Measurements from ENCODE around the gene TTLL12. TPM values are rescaled to one million over a fixed set of nuclear protein-coding genes. Genes with fewer than 3 reads are reported as not detected.

Gene TTLL12
- total and polyA plus RNA-seq, 2 of the 8 experiments (the other 6 are each of a cell fraction or from before 2014, with no cell fraction given), result 101 to 124 TPM

DNA sequence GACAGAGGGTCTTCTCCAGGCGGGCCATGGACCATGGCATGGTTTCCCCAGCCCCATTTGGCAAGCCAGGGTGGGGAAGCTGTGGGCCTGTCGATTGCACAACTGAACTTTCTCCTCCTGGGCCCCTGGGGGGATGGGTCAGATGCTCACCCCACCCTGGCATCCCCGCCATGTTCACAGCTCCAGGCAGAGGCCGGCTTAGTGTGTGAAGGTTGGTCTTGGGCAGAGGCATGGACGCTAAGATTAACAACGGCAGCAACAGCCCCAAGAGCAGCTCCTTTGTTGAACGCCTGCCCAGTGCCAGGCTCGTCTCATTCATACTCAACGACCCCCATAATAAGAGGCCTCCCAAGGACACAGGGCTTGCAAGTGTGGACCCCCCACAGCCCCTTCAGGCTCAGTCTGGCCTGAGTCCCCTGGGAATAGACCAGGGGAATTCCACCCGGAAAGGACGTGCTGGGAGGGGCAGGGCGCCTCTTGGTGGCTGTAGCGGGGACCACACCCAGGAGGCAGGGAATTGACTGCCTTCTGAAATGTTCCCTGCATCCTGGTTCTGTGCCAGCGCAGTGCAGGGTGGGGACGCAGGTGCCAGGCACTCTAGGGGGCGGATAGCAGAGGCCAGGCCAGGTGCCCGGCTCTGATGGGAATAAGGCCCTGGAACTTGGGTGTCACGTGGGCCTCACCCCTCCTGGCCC lies 27.3 kb downstream of the TTLL12 start:
- Histone ChIP-seq H2BK15ac (ENCODE audit: low read length) (no peak overlapping the region), H2BK20ac (ENCODE audit: low read length) (no peak overlapping the region), H2BK5ac (ENCODE audit: low read depth, low read length) (no peak overlapping the region), H3K36me3 (ENCODE audit: control insufficient read depth in 2 of 4, insufficient read depth in 4 of 4, low read length in 3 of 4) (no peaks in the 10 kb centered on the region), H3K4me2 (ENCODE audit: insufficient read depth in 1 of 2, low read depth in 2 of 2, low read length in 2 of 2) (no peak overlapping the region), H3K27ac (ENCODE audit: low read depth, low read length) (no peak overlapping the region), H3K4me1 (replicated peaks in 1 of 4; ENCODE audit: control insufficient read depth in 3 of 4, insufficient read depth in 4 of 4, low read length in 3 of 4) (peaks cover 0 to 8% (median 5%) of the 10 kb centered on the region in 4 experiments; a peak in 4 of 7 replicates), H2AFZ (ENCODE audit: low read length) (no peak overlapping the region), H3K9ac (replicated peaks in 1 of 4; ENCODE audit: extremely low read depth in 1 of 4, low read depth in 3 of 4, low read length in 3 of 4) (no peak overlapping the region; a peak in 1 of 7 replicates), H3K9me3 (ENCODE audit: insufficient read depth in 2 of 2, low read depth in 1 of 2, low read length in 1 of 2) (no peaks in the 10 kb centered on the region), H4K20me1 (replicated peaks in 1 of 2; ENCODE audit: control insufficient read depth in 1 of 2, insufficient read depth in 2 of 2, low read length in 2 of 2) (peaks cover 0 to 4% of the 10 kb centered on the region in 2 experiments), H3K4me3 (ENCODE audit: extremely low read depth in 1 of 4, insufficient read depth in 2 of 4, low read depth in 3 of 4, low read length in 4 of 4) (no peak overlapping the region), H2AK5ac (ENCODE audit: low read depth, low read length) (no peak overlapping the region), H2BK12ac (ENCODE audit: low read depth, low read length) (no peak overlapping the region), H2BK120ac (replicated peaks; ENCODE audit: low read depth, low read length) (no peak overlapping the region), H4K8ac (ENCODE audit: extremely low read depth, insufficient read depth, low read length) (no peak overlapping the region), H3K23ac (ENCODE audit: insufficient read length) (no peak overlapping the region), H3K79me2 (ENCODE audit: control insufficient read depth in 1 of 2, insufficient read depth in 2 of 2, low read length in 2 of 2) (no peaks in the 10 kb centered on the region), H3K18ac (ENCODE audit: extremely low read depth, low read length) (0 out of 2 replicates have a peak overlapping the region, but pooled peaks have one; percentile 32), H3K23me2 (ENCODE audit: low read depth, low read length) (no peaks in the 10 kb centered on the region), H4K5ac (ENCODE audit: insufficient read length, low read depth, low read length) (no peak overlapping the region), H3K79me1 (ENCODE audit: low read depth, low read length) (no peaks in the 10 kb centered on the region), H3K4ac (replicated peaks; ENCODE audit: insufficient read length, low read depth, low read length) (no peak overlapping the region), H3K27me3 (replicated peaks in 1 of 4; ENCODE audit: control insufficient read depth in 3 of 4, extremely low read depth in 1 of 4, insufficient read depth in 3 of 4, low read length in 3 of 4) (no peaks in the 10 kb centered on the region; a peak in 1 of 7 replicates), H3K14ac (ENCODE audit: insufficient read length) (no peak overlapping the region), H4K91ac (replicated peaks; ENCODE audit: insufficient read length, low read length) (no peak overlapping the region), H3K56ac (replicated peaks; ENCODE audit: insufficient read length, low read depth, low read length) (no peak overlapping the region)
- CTCF ChIA-PET (ENCODE audit: partially characterized antibody), result interaction anchor here (0.6 to 1.3 kb wide), 13 partner anchors 10 to 360 kb away, joined by 3 to 4 read pairs (median 3); partner anchors contain the start of gene MCAT
- DNase-seq (ENCODE audit: low read depth in 1 of 2, low spot score in 2 of 2) (peak in 1 of 2 experiments; percentile 77), FAIRE-seq (no peak)
- WGBS, 2 experiments (ENCODE audit: extremely low coverage in 1 of 2, insufficient coverage in 1 of 2, insufficient read length in 1 of 2, insufficient replicate concordance in 2 of 2, low coverage in 1 of 2, low lambda C conversion rate in 2 of 2, missing lambda C conversion rate in 1 of 2), result 73% methylated on average over 17 of the region's 18 CpGs; no CpG with 5 or more reads in 1 of the 2 experiments
- TF ChIP-seq RAD21 (IDR thresholded peaks at IDR 0.05 in 1 of 2, conservative IDR thresholded peaks at IDR 0.05 in 1 of 2; ENCODE audit: low read depth in 2 of 2, low read length in 2 of 2) (peak; percentile 74 to 81), JUN (IDR thresholded peaks at IDR 0.05; ENCODE audit: low read depth, low read length) (no peak), CREB1 (IDR thresholded peaks at IDR 0.05) (peak; percentile 9; the same call in 1 of the 2 replicates), TEAD4 (IDR thresholded peaks at IDR 0.05; ENCODE audit: low read depth, low read length) (0 out of 2 replicates have a peak, but pooled peaks have one; percentile 45), EP300 (IDR thresholded peaks at IDR 0.05; ENCODE audit: borderline replicate concordance in 1 of 2, low read depth in 2 of 2, low read length in 2 of 2) (no peak), POLR2A (IDR thresholded peaks at IDR 0.05; ENCODE audit: control extremely low read depth in 1 of 2, low read depth in 2 of 2, low read length in 2 of 2) (no peak)
- TF ChIP-seq, protein P1, sequence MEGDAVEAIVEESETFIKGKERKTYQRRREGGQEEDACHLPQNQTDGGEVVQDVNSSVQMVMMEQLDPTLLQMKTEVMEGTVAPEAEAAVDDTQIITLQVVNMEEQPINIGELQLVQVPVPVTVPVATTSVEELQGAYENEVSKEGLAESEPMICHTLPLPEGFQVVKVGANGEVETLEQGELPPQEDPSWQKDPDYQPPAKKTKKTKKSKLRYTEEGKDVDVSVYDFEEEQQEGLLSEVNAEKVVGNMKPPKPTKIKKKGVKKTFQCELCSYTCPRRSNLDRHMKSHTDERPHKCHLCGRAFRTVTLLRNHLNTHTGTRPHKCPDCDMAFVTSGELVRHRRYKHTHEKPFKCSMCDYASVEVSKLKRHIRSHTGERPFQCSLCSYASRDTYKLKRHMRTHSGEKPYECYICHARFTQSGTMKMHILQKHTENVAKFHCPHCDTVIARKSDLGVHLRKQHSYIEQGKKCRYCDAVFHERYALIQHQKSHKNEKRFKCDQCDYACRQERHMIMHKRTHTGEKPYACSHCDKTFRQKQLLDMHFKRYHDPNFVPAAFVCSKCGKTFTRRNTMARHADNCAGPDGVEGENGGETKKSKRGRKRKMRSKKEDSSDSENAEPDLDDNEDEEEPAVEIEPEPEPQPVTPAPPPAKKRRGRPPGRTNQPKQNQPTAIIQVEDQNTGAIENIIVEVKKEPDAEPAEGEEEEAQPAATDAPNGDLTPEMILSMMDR (IDR thresholded peaks at IDR 0.05; ENCODE audit: control extremely low read depth in 1 of 3, insufficient read depth in 1 of 3, low read depth in 1 of 3, low read length in 3 of 3), result peak; percentile 74 to 91 (median 84)
- POLR2A ChIA-PET (ENCODE audit: partially characterized antibody), result interaction anchor here (2.3 kb wide), 1 partner anchor 9 kb away, joined by 11 read pairs; no protein-coding TSS in a partner anchor
